Ecto neural progenitor cell (in vitro differentiated cells): ENCODE results near the gene UBE2Q2.
"Not testable (repeated sequence)": the region's sequence is repeated elsewhere in the genome, so short reads cannot be mapped to it uniquely, and the experiment has no call there.

Source experiments
- DNase-seq: peaks from one replicate; pipeline ENCODE4 v3.0.0-alpha.2; 2018; ENCODE audit warnings: low spot score

The UBE2Q2 gene

DNA sequence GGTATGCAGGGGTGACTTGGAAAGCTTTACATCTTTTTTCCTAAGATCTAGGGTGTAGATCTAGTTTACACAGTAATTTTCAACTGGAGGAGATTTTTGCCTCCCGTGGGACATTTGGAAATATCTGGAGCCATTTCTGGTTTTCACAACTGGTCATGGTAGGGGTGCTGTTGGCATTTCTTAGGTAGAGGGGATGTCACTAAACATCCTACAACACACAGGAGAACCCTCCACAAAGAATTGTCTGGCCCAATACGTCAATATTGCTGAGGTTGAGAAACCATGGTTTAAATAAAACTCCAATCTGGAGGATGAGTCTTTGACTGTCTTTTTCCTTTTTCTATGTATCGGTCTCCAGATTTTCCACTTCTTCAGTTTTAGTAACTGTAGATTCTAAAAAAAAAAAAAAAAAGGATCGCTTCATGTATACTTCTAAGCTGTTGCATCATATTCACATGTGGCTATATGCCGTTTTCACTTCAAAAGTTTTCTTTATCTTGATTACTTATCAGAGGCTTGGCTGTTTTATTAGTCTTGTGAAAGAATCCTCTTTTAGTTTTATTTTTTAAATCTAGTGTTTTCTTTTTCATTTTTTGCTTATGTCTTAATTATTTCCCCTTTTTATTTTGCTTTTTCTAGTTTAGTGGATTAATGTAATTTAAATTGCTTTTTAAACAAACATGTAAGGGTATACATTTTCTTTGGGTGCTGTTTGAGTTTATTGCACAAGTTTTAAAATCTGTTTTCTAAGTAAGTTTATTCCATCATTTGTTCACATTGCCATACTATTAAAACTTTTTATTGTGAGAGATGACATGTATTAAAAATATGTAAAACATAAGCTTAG, 21.2 kb downstream of the UBE2Q2 start:
- DNase-seq = no peak

DNA sequence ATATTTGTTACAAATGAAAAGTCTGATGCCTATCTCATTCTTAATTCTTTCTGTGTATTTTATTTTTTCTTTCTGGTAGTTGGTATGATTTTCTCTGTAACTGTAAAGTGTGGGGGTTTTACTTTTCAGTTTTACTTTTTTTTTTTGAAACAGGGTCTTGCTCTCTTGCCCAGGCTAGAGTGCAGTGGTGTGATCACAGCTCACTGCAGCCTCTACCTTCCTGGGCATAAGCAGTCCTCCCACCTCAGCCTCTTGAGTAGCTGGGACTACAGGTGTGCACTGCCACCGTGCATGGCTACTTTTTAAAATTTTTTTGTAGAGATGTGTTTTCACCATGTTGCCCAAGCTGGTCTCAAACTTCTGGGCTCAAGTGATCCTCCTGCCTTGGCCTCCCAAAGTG, 22.8 kb downstream of the UBE2Q2 start:
- DNase-seq = not testable (repeated sequence)

DNA sequence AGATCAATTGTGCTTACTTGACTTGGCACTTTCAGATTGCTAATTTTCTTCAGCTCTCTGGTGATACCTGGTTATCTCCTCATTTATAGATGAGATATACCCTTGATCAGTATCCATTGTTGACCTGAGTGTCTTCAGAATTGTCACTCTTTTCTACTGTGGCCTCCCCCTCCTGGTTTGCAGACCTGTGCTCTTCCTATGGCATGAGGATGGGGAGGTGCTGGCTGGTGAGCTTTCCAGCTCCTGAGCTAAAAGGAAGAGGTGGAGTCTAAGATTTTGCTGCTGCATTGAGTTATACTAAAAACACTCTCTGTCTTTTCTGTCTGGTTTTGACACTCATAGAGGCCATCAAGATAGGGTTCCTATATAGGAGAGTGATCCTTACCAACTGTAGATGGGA, 23.7 kb downstream of the UBE2Q2 start:
- no peak for DNase-seq

DNA sequence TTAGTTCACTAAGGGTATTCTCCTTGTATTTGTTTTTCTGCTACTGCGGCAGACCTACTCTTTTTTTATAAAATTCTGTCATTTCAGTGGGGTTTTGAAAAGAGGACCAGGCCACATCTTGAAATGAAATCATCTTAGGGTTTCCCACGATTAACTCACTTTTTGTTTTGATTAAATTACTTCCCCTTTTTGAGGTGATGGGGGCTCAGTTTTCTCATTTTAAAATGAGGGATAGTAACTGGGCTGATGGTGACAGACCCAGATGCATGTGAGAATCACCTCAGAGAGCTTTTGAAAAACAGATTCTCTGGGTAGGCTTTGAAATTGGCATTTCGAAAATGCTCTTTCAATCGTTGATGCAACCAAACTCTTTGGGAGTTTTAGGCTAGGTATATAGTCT, 24.2 kb downstream of the UBE2Q2 start:
- DNase-seq = no peak

DNA sequence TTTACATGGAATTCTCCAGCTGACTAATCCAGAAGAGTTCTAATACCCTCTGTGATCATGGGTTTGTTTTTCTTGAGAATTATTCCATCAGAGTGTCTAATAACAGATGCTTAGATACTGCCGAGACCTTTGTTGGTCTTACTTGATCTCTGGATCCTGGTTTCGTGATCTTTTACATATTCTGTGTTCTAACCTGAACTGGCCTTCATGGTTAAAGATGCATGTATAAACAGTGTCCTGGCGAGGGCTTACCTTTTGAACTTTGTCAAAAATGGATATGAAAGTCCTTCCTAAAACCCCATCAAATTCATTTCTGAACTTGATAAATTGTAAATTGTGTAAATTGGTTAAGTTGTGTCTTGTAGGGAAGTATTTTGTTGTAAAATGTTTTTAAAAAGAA, 24.8 kb downstream of the UBE2Q2 start:
- DNase-seq = no peak

DNA sequence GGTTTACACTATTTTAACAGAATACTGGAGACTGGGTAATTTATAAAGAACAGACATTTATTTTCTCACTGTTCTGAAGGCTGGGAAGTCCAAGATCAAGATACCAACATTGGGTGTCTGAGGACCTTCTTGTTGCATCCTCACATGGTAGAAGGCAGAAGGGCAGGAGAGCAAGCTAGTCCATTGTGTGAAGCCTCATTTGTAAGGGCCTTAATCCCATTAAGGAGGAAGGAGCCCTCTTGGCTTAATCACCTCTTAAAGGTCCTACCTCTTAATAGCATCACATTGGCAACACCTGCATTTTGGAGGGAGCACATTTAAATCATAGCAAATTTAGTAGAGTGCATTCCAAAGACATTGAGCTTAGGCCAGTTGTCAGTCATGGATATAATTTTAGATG, 26.2 kb downstream of the UBE2Q2 start:
- DNase-seq = no peak

DNA sequence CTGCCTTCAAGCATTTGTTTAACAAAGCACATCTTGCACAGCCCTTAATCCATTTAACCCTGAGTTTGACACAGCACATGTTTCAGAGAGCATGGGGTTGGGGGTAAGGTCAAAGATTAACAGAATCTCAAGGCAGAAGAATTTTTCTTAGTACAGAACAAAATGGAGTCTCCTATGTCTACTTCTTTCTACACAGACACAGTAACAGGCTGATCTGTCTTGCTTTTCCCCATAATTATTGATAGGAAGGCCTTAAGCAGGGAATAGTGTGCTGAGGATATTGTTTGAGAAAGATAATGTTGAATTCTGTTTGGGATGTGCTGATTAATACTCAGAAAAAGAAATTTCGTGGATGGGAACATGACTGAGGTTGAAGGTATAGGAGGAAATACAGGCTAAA, 28.3 kb downstream of the UBE2Q2 start:
- not testable (repeated sequence) for DNase-seq

DNA sequence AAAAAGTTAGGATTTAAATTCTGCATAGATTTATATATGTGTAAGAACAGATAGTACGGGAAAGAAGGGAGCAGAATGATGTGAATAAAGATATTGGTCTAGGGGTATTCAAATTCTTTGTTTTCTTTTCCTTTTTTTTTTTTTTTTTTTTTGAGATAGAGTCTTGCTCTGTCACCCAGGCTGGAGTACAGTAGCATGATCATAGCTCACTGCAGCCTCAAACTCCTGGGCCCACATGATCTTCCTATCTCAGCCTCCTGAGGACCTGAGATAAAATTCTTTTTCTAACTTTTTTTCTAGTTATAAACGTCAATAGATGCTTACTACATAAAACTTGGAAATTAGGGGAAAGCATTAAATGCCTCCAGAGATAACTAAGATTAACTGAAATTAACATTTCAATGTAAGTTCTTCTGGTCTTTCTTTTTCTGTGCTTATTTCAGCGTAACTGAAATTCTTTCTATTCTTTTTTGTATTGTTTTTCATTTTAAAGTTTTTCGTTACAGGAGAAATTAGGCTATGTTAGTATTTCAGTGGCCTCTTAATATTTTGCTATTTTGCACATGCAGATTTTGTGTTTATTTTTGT, 29.2 kb downstream of the UBE2Q2 start:
- DNase-seq = no peak

DNA sequence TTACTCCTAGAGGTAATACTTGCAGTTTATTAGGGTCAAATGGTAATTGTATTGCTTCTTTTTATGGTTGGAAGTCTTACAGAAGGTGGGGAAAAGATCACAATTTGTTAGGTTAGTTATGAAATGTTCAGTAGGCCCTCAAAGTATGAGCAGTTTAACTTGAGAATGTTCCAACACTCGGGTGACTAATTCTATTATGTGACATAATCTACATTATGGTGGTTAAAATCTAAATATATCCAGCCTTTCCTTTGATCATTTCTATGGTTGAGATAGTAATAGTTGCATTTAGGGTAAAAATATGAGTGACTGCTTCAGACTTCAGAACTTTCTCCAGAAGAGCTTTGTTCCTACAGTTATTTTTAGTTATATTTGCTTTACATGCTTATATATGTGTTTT, 40.8 kb downstream of the UBE2Q2 start:
- DNase-seq = no peak

DNA sequence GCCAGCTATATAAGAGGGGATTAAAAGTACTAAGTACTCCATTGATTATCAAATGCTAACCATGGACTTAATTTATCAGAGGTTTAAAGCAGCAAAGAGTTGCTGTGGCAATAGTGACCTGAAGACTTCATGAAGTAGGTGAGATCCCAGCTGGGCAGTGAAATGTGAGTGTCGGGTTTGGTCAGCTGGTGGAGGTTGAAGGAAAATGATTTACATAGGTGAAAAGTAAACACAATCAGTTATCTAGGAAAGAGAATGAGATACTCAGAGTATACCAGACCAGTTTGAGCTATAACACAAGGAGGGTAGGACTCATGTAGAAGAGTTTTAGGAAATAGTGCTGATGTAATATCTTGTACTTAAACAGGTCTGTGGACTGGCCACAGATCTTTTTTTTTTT, 43.9 kb downstream of the UBE2Q2 start:
- DNase-seq = no peak

DNA sequence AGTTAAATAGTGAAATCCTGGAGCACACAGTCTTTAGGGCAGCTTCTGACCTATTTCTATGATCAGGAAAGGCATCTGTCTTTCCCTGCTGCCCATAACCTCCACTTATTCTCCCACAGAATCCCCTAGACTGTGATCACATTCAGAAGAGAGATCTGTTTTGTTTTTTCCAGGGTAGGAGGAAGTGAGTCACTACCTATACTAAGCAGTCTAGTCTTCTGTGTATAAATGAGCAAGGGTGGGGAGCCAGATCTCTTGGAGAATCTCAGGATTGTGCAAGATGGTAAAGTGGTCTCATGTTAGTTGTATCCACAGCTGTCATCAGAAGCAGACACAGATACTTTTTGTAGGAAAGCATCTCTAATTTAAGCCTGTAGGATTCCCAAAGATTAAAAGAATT, 48.6 kb downstream of the UBE2Q2 start:
- no peak for DNase-seq

DNA sequence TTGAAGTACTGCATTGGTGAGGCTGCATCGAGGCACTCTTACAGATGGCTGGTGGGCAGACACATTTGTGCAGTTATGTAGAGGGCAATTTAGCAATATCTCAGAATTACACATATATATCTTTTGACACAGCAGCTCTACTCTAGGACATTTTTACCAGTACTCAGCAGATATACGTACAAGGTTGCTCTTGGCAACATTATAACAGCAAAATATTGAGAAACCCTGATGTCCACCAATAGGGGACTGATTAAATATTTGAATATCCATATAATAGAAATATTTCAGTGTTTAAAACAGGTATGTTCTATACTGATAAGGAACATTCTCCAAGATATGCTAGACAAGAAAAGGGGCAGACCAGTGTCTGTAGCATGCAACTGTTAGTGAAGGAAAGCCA, 52.5 kb downstream of the UBE2Q2 start:
- DNase-seq = no peak

DNA sequence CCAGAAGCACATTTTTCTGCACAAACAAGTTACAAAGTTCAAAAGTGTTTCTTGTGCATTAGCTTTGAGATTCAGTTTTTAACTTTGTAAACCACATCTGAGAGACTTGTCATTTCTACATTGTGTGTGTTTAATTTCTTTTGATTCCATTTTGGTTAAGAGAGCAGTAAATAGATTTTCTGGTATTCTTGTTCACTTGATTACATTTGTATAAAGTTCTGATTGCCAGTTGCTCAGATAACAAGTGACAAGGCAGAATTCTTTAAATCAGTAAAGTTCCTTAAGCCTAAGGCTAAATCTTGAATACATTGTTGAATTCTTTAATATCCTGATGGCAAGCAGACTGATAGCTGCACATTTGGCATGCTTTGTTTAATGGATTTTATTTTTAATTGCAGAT, 57.3 kb downstream of the UBE2Q2 start:
- no peak for DNase-seq

DNA sequence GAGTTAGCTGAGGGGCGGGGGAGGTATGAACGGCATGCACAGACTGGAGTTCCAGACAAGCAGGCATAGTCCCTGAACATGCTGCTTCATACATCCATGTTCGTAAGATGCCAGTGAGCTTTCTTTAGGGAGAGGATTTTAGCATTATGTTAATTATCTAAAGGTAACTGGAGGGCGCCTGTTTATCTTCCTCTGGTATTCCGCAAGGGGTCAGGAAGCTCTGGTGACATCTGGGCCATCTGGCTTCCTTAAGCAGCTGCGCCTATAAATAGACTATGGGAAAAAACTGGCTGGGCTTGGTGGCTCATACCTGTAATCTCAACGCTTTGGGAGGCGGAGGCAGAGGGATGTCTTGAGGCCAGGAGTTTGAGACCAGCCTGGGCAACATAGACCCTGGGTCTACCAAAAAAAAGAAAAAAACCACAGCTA, 58.9 kb downstream of the UBE2Q2 start:
- DNase-seq = no peak

DNA sequence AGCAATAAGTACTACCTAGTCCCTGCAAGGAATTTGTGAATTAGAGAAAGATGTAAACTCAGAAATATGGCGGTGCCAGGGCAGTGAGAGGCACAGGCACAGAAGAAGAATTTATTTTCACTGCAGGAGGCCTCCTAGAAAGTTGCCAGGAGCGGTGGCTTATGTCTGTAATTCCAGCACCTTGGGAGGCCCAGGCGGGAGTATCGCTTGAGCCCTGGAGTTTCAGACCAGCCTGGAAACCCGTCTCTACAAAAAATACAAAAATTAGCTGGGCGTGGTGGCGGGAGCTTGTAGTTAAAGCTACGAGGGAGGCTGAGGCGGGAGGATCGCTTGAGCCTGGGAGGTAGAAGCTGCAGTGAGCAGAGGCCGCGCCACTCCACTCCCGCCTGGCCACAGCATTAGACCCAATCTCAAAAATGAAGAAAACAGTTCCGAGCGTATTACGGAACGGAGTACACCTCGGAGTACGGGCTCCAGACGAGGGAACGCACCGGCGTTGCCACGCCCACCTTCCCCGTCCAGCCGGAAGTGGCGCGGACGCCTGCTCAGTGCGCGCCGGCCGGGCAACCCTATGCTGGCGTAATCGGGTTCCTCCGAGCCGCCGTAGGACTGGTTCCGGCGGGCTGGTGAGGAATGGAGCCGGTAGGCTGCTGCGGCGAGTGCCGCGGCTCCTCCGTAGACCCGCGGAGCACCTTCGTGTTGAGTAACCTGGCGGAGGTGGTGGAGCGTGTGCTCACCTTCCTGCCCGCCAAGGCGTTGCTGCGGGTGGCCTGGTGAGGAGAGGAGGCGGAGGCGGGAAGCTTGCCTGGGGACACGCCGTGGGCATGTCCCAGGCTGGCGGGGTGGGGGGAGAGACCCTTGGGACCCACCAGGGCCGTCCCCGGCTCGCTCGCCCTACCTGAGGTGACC, 60.3 kb downstream of the UBE2Q2 start, which contains the start of gene FBXO22:
FBXO22 (plus strand) TSS at position 548 of the 909 bp plus-strand sequence; CDS start at position 634, 86 bp downstream.
- peak; percentile 94 for DNase-seq

DNA sequence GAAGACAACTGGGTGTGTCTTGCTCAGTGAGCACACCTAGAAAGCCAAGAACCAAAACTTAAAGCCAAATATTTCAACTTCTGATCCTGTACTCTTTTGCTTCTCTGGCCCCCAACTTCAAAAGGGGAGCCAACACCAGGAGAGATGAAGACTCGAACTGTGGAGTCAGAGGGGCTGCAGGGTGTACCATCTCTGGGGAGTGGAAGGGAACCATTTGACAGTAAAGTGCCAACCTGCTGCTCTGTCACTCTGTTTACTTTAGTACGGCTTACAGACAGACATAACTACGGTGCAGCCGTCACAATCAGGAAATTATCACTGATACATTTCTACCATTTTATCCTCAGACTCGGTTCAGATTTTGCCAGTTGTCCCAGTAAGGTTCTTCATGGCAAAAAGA, 62.0 kb downstream of the UBE2Q2 start:
- no peak for DNase-seq

DNA sequence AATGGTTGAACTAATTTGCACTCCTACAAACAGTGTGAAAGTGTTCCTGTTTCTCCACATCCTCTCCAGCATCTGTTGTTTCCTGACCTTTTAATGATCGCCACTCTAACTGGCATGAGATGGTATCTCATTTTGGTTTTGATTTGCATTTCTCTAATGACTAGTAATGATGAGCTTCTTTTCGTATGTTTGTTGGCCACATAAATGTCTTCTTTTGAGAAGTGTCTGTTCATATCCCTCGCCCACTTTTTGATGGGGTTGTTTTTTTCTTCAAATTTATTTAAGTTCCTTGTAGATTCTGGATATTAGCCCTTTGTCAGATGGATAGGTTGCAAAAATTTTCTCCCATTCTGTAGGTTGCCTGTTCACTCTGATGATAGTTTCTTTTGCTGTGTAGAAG, 67.1 kb downstream of the UBE2Q2 start:
- not testable (repeated sequence) for DNase-seq

DNA sequence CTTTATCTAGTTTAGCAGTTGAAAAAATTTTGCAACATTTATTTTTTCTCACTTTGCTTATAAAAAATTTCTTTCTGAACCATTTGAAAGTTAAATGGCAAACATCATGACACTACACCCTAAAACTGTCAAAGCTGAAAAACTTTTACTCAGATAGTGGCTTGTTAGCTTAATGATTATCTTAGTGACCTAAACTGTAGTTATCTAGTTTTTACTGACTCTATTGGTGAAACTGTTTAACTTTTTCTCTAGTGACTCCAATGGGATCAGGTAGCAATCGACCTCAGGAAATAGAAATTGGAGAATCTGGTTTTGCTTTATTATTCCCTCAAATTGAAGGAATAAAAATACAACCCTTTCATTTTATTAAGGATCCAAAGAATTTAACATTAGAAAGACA, 73.7 kb downstream of the UBE2Q2 start:
- DNase-seq = no peak

DNA sequence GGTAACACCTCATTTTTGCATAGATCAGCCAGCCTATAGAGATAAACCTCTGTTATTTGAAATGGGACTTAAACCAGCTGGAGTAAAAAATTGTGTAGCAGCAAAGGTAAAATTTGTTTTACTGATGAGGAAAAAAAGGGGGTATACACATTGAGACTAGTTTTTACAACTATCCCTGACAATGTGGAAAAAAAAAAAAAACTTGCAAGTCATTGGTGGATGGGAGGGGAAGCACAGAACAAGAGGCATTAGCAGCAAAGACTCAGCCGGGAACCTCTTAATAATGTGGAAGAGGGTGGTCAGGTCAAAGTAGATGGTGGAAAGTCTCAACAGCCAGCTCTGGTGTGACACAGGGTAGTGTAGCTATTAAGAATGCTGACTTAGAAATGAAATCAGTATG, 74.9 kb downstream of the UBE2Q2 start:
- no peak for DNase-seq

DNA sequence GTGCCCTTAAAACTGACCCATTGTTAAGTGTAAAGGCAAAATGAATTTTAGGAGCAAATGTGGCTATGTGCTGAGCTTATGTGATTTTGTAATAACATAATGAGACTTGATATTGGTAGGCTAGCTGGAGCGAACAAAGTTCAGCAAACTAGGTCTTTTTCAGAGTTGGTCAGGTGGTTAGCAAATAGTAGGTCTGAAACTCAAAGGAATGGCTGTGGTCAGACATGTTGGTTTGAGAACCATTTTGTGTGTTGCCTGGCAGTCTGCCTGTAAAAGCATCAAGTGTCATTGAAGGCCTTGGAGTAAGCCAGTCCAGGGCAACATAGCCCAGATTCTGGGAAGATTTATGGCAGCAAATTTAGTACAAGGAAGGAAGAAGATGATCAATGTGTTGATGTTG, 76.8 kb downstream of the UBE2Q2 start:
- no peak for DNase-seq

DNA sequence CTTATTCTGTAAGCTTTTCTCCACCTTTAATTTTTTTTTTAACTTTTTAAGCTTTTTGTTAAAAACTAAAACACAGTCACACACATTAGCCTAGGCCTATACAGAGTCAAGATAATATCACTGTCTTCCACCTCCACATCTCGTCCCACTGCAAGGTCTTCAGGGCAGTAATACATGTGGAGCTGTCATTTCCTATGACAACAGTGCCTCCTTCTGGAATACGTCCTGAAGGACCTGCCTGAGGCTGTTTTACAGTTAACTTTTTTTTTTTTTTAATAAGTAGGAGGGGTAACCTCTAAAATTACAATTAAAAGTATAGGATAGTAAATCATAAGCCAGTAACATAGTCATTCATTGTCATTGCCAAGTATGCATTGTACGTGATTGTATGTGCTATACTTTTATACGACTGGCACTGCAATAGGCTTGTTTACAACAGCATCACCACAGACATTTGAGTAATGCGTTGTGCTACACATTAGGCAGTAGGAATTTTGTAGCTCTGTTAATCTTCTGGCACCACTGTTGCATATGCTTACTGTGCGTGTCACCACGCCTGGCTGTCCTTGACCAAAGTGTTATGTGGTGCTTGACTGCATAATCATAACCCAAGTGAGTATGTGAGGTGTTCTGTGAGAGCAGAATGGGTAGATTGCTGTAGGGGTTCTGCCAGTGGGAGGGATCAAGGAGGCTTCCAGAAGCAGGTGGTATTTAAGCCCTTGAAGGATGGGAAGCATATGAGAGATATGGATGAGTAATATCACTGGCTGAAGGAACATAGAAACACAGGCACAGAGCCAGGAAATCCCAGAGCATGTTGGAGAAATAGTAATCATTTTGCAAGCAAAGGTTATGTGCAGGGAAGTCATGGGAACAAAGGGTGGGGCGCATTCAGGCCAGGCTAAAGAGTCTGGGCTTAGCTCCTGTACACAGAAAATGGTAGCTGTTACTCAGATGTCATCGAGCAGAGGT, 78.8 kb downstream of the UBE2Q2 start:
- DNase-seq = no peak
